Femur (tissue), 1 donor: ENCODE measurements around the gene MAPK8IP3.

Experiments used
- DNase-seq: peaks from one replicate; pipeline ENCODE4 v3.0.0-alpha.2; 2017

MAPK8IP3 gene

GRCh38 chr16:1776991-1777374 is 71.0 kb downstream of the MAPK8IP3 start:
- no peak for DNase-seq

GRCh38 chr16:1777375-1778199 is 71.6 kb downstream of the MAPK8IP3 start:
- DNase-seq = no peak

- DNase-seq = peak; percentile 15
Observed at GRCh38 chr16:1778200-1779179, 72.5 kb downstream of the MAPK8IP3 start.

- peak; percentile 15 for DNase-seq
Observed at GRCh38 chr16:1779234-1779701, 73.3 kb downstream of the MAPK8IP3 start.

- no peak for DNase-seq
Observed at GRCh38 chr16:1779741-1780676, 74.0 kb downstream of the MAPK8IP3 start.

GRCh38 chr16:1780677-1781072 is 74.7 kb downstream of the MAPK8IP3 start:
- no peak for DNase-seq

- DNase-seq = no peak
Observed at GRCh38 chr16:1781254-1781653, 75.3 kb downstream of the MAPK8IP3 start.

GRCh38 chr16:1781758-1782407 is 75.9 kb downstream of the MAPK8IP3 start:
- DNase-seq = no peak

GRCh38 chr16:1782408-1783264 is 76.6 kb downstream of the MAPK8IP3 start, which contains the start of the genes NUBP2 and SPSB3:
Gene NUBP2 (plus strand): TSS chr16:1782960. CDS start chr16:1783021, 61 bp downstream.
Gene SPSB3 (minus strand): TSS chr16:1782571. CDS start chr16:1781483, 1,088 bp downstream.
- peak; percentile 100 for DNase-seq

- no peak for DNase-seq
Observed at GRCh38 chr16:1784977-1785845, 79.2 kb downstream of the MAPK8IP3 start.

- DNase-seq = no peak
Observed at GRCh38 chr16:1785846-1786170, 79.8 kb downstream of the MAPK8IP3 start.

GRCh38 chr16:1786242-1787055 is 80.5 kb downstream of the MAPK8IP3 start:
- DNase-seq = peak; percentile 17

GRCh38 chr16:1787056-1787321 is 81.0 kb downstream of the MAPK8IP3 start:
- DNase-seq = no peak

GRCh38 chr16:1787322-1788094 is 81.5 kb downstream of the MAPK8IP3 start:
- peak; percentile 18 for DNase-seq

- DNase-seq = peak; percentile 16
Observed at GRCh38 chr16:1788095-1788707, 82.2 kb downstream of the MAPK8IP3 start.

- peak; percentile 35 for DNase-seq
Observed at GRCh38 chr16:1788708-1789100, 82.7 kb downstream of the MAPK8IP3 start.

- DNase-seq = peak; percentile 25
Observed at GRCh38 chr16:1789643-1790045, 83.6 kb downstream of the MAPK8IP3 start.

GRCh38 chr16:1790261-1790610 is 84.2 kb downstream of the MAPK8IP3 start:
- no peak for DNase-seq
